Stimulated activated memory B cell treated with anti-CD40 and anti-IgM and Interleukin-4, amounts not matched to agents 10 μg/mL and 1 μg/mL and 100 μg/mL, for 72 hours (primary cell): Measurements from ENCODE around the gene PRKAA2.
"Not testable (repeated sequence)": the region's sequence is repeated elsewhere in the genome, so short reads cannot be mapped to it uniquely, and the experiment has no call there.

Experiments
- ATAC-seq: fragments of 150-1000 bp; cut with Tn5 transposase; 2 replicates; pipeline ENCODE4 v1.10.0; 2021
- H3K27ac Mint-ChIP-seq: one replicate; pipeline ENCODE4 v1.8.0; 2022; ENCODE audit warnings: mild to moderate bottlenecking, mixed read lengths
- H3K27me3 Mint-ChIP-seq: one replicate; pipeline ENCODE4 v1.8.0; 2022; ENCODE audit warnings: mixed read lengths
- H3K36me3 Mint-ChIP-seq: one replicate; pipeline ENCODE4 v1.8.0; 2022; ENCODE audit warnings: mixed read lengths
- H3K4me1 Mint-ChIP-seq: one replicate; pipeline ENCODE4 v1.8.0; 2022; ENCODE audit warnings: mixed read lengths
- H3K4me3 Mint-ChIP-seq: one replicate; pipeline ENCODE4 v1.8.0; 2022; ENCODE audit warnings: mild to moderate bottlenecking, moderate library complexity, mixed read lengths
- H3K9me3 Mint-ChIP-seq: one replicate; pipeline ENCODE4 v1.8.0; 2022; ENCODE audit warnings: mixed read lengths

The PRKAA2 gene

GRCh38 chr1:56644919-56645676 lies at the start of gene PRKAA2:
Gene PRKAA2, plus strand, starts transcription at chr1:56645314. Its CDS starts 74 bp downstream, at chr1:56645388.
- Mint-ChIP-seq H3K27me3 (peaks cover 59% of the 10 kb centered on the region), H3K4me1 (peaks cover 23% of the 10 kb centered on the region), H3K9me3 (no peaks in the 10 kb centered on the region), H3K27ac (peak within 1 kb of the TSS; percentile 51), H3K36me3 (no peaks in the 10 kb centered on the region), H3K4me3 (peak within 1 kb of the TSS; percentile 84)
- peak; percentile 70 for ATAC-seq

GRCh38 chr1:56595397-56596191 lies 49.5 kb upstream of the PRKAA2 start:
- peaks cover 26% of the 10 kb centered on the region for H3K27me3 Mint-ChIP-seq
- H3K4me3 Mint-ChIP-seq, H3K4me1 Mint-ChIP-seq, H3K27ac Mint-ChIP-seq, ATAC-seq, H3K36me3 Mint-ChIP-seq, H3K9me3 Mint-ChIP-seq: not testable (repeated sequence)

GRCh38 chr1:56610097-56610496 lies 35.0 kb upstream of the PRKAA2 start:
- H3K36me3 Mint-ChIP-seq, H3K27ac Mint-ChIP-seq, ATAC-seq, H3K4me1 Mint-ChIP-seq, H3K4me3 Mint-ChIP-seq: not testable (repeated sequence)
- Mint-ChIP-seq H3K9me3 (peaks cover 20% of the 10 kb centered on the region), H3K27me3 (peaks cover 66% of the 10 kb centered on the region)

- H3K4me1 Mint-ChIP-seq, H3K36me3 Mint-ChIP-seq, ATAC-seq, H3K4me3 Mint-ChIP-seq, H3K27ac Mint-ChIP-seq: not testable (repeated sequence)
- peaks cover 20% of the 10 kb centered on the region for H3K9me3 Mint-ChIP-seq
- peaks cover 59% of the 10 kb centered on the region for H3K27me3 Mint-ChIP-seq
Measured at GRCh38 chr1:56610770-56611169, 34.3 kb upstream of the PRKAA2 start.

- Mint-ChIP-seq H3K27ac (no peak overlapping the region), H3K4me3 (no peak overlapping the region), H3K36me3 (no peaks in the 10 kb centered on the region), H3K9me3 (peaks cover 15% of the 10 kb centered on the region), H3K27me3 (peaks cover 44% of the 10 kb centered on the region), H3K4me1 (peaks cover 13% of the 10 kb centered on the region)
- ATAC-seq, result no peak
Measured at GRCh38 chr1:56617141-56617540, 28.0 kb upstream of the PRKAA2 start.

- ATAC-seq, result no peak
- no peak overlapping the region for H3K4me3 Mint-ChIP-seq
- H3K27ac Mint-ChIP-seq, result no peak overlapping the region
- H3K9me3 Mint-ChIP-seq, result peaks cover 3% of the 10 kb centered on the region
- H3K27me3 Mint-ChIP-seq, result peaks cover 33% of the 10 kb centered on the region
- no peaks in the 10 kb centered on the region for H3K36me3 Mint-ChIP-seq
- no peaks in the 10 kb centered on the region for H3K4me1 Mint-ChIP-seq
Measured at GRCh38 chr1:56625819-56626440, 19.2 kb upstream of the PRKAA2 start.

GRCh38 chr1:56626546-56626945 lies 18.6 kb upstream of the PRKAA2 start:
- peaks cover 3% of the 10 kb centered on the region for H3K9me3 Mint-ChIP-seq
- no peaks in the 10 kb centered on the region for H3K36me3 Mint-ChIP-seq
- no peak for ATAC-seq
- no peak overlapping the region for H3K27ac Mint-ChIP-seq
- no peaks in the 10 kb centered on the region for H3K4me1 Mint-ChIP-seq
- no peak overlapping the region for H3K4me3 Mint-ChIP-seq
- H3K27me3 Mint-ChIP-seq, result peaks cover 27% of the 10 kb centered on the region

- Mint-ChIP-seq H3K4me1 (no peaks in the 10 kb centered on the region), H3K27ac (no peak overlapping the region)
Measured at GRCh38 chr1:56627019-56627635, 18.0 kb upstream of the PRKAA2 start.

GRCh38 chr1:56627636-56628039 lies 17.5 kb upstream of the PRKAA2 start:
- H3K27me3 Mint-ChIP-seq, result peaks cover 24% of the 10 kb centered on the region
- no peaks in the 10 kb centered on the region for H3K9me3 Mint-ChIP-seq
- no peak for ATAC-seq
- no peaks in the 10 kb centered on the region for H3K4me1 Mint-ChIP-seq
- H3K36me3 Mint-ChIP-seq, result no peaks in the 10 kb centered on the region
- no peak overlapping the region for H3K4me3 Mint-ChIP-seq
- no peak overlapping the region for H3K27ac Mint-ChIP-seq

More at GRCh38 chr1:56627019-56627635, 18.0 kb upstream of the PRKAA2 start:
- Mint-ChIP-seq H3K36me3 (no peaks in the 10 kb centered on the region), H3K27me3 (peaks cover 23% of the 10 kb centered on the region), H3K9me3 (no peaks in the 10 kb centered on the region), H3K4me3 (no peak overlapping the region)
- ATAC-seq, result no peak

- Mint-ChIP-seq H3K27me3 (peaks cover 9% of the 10 kb centered on the region), H3K4me1 (no peaks in the 10 kb centered on the region), H3K4me3 (no peak overlapping the region), H3K36me3 (no peaks in the 10 kb centered on the region), H3K27ac (no peak overlapping the region), H3K9me3 (no peaks in the 10 kb centered on the region)
- no peak for ATAC-seq
Measured at GRCh38 chr1:56630786-56631185, 14.3 kb upstream of the PRKAA2 start.

- Mint-ChIP-seq H3K27ac (no peak overlapping the region), H3K4me3 (no peak overlapping the region), H3K36me3 (no peaks in the 10 kb centered on the region), H3K4me1 (no peaks in the 10 kb centered on the region), H3K27me3 (peaks cover 9% of the 10 kb centered on the region), H3K9me3 (no peaks in the 10 kb centered on the region)
- ATAC-seq, result no peak
Measured at GRCh38 chr1:56631901-56632300, 13.2 kb upstream of the PRKAA2 start.

- Mint-ChIP-seq H3K27ac (no peak overlapping the region), H3K4me1 (no peaks in the 10 kb centered on the region), H3K27me3 (peaks cover 9% of the 10 kb centered on the region), H3K36me3 (no peaks in the 10 kb centered on the region), H3K4me3 (no peak overlapping the region), H3K9me3 (no peaks in the 10 kb centered on the region)
- no peak for ATAC-seq
Measured at GRCh38 chr1:56634981-56635380, 10.1 kb upstream of the PRKAA2 start.

- H3K36me3 Mint-ChIP-seq, result no peaks in the 10 kb centered on the region
- H3K27me3 Mint-ChIP-seq, result no peaks in the 10 kb centered on the region
- ATAC-seq, result no peak
- H3K27ac Mint-ChIP-seq, result no peak overlapping the region
- no peak overlapping the region for H3K4me3 Mint-ChIP-seq
- H3K9me3 Mint-ChIP-seq, result no peaks in the 10 kb centered on the region
- H3K4me1 Mint-ChIP-seq, result no peaks in the 10 kb centered on the region
Measured at GRCh38 chr1:56638248-56638647, 6.9 kb upstream of the PRKAA2 start.

GRCh38 chr1:56639211-56639610 lies 5.9 kb upstream of the PRKAA2 start:
- Mint-ChIP-seq H3K27me3 (peaks cover 4% of the 10 kb centered on the region), H3K4me1 (peaks cover 3% of the 10 kb centered on the region), H3K9me3 (no peaks in the 10 kb centered on the region), H3K27ac (no peak overlapping the region), H3K36me3 (no peaks in the 10 kb centered on the region), H3K4me3 (no peak overlapping the region)
- no peak for ATAC-seq

GRCh38 chr1:56643661-56644060 lies 1.5 kb upstream of the PRKAA2 start:
- Mint-ChIP-seq H3K36me3 (no peaks in the 10 kb centered on the region), H3K27me3 (peaks cover 49% of the 10 kb centered on the region), H3K4me3 (no peak overlapping the region), H3K9me3 (no peaks in the 10 kb centered on the region), H3K27ac (no peak overlapping the region), H3K4me1 (peaks cover 23% of the 10 kb centered on the region)
- no peak for ATAC-seq
